COLO668 (cell line): Measurements from ENCODE around the gene DNPEP.
"Not testable (repeated sequence)": the region's sequence is repeated elsewhere in the genome, so short reads cannot be mapped to it uniquely, and the experiment has no call there.

Source experiments
- DNase-seq: peaks from one replicate; lab custom pipeline; 2025; ENCODE audit not compliant: unreplicated experiment; lab: John Stamatoyannopoulos, UW

Gene DNPEP

DNA sequence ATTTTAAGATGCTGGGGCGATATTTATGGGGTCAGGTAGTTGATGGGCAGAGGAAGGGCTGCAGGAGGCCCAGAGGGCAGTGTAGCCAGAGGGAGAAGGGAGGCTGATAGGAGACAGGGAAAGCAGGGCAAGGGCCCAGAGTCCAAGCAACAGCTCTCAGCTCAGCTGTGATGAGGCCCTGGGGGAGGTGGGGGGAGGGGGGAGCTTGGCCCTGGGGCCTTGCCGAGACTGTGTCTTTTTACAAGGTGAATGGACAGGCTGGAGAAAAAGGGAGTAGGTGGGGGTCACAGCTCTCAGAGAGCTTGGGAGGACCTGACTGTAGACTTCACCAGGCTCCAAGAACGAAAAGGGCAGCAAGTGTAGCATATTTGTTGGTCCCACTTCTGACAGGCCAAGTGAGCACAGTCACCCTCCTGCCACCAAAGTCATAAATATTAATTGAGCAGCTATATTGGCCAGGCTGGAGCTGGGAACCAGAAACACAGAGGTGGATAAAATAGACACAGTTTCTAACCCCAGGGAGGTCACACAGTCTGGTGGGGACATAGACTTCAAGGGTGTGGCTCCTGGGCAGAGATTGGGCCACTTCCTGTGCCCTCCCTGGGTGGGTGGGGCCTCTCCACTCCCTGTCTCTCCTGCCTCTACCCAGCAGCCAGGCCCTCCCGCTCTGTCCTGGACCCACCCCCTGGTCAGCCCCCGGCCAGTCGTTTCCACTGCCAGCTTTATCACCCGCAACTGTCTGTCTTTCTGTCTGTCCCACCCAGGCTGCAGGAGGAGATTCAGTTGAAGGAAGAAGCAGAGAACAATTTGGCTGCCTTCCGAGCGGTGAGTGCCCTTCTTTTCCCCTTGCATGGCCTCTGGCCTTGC lies 31.9 kb upstream of the DNPEP start:
- DNase-seq, result no peak

DNA sequence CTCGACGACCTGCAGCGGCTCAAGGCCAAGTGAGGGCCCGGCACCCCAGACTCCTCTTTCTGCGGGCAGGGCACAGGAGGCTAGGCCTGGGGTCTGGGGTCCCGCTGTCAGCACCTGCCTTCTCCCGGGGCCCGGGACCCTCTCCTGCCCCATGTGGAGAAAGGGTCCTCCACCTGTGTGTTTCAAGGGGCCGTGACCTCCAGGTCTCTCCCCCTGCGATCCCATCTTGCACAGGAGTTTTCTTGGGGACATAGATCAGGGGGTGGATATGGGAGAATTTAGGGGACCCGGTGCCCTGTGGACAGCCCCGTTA lies 31.3 kb upstream of the DNPEP start:
- no peak for DNase-seq

DNA sequence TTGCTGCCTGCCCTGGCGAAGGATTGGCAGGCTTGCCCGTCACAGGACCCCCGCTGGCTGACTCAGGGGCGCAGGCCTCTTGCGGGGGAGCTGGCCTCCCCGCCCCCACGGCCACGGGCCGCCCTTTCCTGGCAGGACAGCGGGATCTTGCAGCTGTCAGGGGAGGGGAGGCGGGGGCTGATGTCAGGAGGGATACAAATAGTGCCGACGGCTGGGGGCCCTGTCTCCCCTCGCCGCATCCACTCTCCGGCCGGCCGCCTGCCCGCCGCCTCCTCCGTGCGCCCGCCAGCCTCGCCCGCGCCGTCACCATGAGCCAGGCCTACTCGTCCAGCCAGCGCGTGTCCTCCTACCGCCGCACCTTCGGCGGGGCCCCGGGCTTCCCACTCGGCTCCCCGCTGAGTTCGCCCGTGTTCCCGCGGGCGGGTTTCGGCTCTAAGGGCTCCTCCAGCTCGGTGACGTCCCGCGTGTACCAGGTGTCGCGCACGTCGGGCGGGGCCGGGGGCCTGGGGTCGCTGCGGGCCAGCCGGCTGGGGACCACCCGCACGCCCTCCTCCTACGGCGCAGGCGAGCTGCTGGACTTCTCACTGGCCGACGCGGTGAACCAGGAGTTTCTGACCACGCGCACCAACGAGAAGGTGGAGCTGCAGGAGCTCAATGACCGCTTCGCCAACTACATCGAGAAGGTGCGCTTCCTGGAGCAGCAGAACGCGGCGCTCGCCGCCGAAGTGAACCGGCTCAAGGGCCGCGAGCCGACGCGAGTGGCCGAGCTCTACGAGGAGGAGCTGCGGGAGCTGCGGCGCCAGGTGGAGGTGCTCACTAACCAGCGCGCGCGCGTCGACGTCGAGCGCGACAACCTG lies 30.7 kb upstream of the DNPEP start, which contains the start of gene DES:
Gene DES (plus strand): TSS at position 223 of the 857 bp plus-strand sequence. CDS start 86 bp downstream, at position 309.
- peak; percentile 64 for DNase-seq

DNA sequence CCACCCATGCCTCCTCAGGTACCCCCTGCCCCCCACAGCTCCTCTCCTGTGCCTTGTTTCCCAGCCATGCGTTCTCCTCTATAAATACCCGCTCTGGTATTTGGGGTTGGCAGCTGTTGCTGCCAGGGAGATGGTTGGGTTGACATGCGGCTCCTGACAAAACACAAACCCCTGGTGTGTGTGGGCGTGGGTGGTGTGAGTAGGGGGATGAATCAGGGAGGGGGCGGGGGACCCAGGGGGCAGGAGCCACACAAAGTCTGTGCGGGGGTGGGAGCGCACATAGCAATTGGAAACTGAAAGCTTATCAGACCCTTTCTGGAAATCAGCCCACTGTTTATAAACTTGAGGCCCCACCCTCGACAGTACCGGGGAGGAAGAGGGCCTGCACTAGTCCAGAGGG lies 29.7 kb upstream of the DNPEP start:
- no peak for DNase-seq

DNA sequence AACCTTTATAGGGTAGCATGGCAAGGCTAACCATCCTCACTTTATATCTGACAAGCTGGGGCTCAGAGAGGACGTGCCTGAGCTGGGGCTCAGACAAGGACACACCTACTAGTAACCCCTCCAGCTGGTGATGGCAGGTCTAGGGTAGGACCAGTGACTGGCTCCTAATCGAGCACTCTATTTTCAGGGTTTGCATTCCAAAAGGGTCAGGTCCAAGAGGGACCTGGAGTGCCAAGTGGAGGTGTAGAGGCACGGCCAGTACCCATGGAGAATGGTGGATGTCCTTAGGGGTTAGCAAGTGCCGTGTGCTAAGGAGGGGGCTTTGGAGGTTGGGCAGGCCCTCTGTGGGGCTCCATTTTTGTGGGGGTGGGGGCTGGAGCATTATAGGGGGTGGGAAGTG lies 29.2 kb upstream of the DNPEP start:
- DNase-seq, result no peak

DNA sequence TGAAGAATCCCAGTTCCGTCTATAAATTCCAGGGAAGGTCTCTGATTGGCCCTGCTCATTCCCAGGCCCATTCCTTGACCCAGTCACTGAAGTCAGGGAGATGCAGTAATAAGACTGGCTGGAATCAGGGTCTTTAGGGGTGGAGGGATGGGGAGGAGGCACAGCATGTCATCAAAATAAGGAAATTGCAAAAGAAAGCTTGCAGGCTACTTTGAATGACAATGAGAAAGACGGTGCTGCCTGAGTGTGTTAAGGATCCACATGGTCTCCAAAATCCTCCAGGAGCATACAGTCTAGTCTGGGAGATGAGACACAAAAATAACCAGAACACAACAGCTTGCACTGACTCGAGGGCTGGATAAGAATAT lies 28.5 kb upstream of the DNPEP start:
- DNase-seq, result no peak

DNA sequence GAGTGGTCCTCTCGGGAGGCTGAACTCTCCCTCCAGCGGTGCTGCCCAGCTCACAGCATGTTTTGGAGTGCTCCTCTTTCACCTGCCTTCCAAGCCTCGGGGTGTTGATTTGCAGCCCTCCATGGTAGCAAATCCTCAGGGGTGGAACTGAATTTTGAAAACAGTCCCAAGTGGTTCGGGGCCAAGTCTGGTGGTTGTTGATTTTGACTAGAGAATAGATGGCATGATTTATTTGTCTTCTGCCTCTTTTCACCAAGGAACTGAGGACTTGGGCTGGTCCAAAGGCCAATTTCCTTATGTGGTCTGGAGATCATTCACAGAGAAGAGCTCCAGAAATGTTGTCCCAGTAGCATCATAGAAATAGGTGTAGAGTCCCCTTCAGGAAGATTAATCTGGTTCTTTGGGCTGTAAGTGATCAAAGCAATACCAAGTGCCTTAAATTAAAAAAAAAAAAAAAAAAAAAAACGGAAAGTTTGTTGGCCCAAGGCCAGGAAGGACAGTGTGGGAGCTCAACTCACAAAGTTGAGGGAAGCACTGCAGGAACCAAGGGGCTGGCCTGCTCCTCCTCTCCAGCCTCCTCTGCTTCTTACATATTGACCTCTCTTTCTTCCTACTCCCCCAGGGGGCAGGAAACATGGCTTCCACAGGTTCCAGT lies 28.0 kb upstream of the DNPEP start:
- no peak for DNase-seq

DNA sequence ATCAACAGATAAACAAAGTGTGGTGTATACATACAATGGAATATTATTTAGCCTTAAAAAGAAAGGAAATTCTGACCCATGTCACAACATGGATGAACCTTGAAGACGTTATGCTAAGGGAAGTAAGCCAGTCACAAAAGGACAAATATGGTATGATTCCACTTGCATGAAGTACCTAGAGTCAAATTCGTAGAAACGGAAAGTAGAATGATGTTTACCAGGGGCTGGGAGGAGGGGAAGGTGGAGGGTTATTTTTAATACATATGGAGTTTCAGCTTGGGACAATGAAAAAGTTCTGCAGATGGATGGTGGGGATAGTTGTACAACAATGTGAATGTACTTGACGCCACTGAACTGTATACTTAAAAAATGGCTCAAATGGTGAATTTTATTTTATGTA lies 27.1 kb upstream of the DNPEP start:
- no peak for DNase-seq

DNA sequence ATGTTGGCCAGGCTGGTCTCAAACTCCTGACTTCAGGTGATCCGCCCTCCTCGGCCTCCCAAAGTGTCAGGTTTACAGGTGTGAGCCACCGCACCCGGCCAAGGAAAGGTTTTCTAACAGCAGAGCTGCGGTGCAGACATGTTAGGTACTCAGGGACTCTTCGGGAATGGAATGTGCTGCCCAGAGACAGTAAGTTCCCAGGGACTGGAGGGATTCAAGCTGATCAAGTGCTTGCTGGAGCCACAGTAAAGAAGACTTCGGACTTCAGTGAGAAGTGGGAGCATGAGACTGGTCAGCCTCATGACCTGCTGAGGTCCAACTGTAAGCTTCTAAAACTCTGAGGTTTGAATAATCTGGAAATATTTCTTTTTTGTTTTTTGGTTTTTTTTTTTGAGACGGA lies 22.7 kb upstream of the DNPEP start:
- no peak for DNase-seq

DNA sequence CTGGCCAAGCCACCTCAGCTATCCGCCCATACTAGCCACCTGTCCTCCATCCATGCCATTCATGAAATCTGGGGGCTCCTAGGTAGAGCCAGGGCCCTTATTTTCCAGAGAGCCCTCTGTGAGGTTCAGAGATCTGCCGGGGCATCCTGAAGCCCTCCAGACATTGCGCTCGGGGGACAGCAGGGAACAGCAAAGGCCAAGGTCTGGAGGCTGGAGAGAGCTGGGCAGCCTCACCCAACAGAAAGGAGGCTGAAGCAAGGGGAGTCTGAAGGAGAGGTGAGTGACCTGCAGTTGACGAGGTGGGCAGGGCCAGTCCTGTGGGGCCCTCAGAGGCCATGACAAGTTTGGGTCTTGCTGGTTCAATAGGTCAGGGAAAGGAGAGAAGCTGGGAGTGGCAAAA lies 21.9 kb upstream of the DNPEP start:
- no peak for DNase-seq

DNA sequence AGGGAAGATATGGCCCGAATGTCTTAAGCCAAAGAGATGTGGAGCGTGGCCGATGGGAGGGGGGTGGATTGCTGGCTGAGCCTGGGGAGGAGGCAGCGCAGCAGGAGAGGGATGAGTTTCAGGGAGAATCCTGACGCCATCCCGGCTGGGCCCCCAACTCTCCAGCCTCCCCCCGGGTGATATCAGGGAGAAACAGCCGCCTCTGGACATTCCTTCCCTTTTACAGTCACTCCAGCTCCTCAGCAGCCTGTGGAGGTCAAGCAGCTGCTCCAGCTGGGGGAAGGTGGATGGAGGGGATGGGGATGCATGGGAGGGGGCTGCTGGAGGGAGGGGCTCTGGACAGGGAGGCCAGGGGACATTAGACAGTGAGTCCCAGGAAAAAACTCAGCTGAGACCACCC lies 20.9 kb upstream of the DNPEP start:
- no peak for DNase-seq

DNA sequence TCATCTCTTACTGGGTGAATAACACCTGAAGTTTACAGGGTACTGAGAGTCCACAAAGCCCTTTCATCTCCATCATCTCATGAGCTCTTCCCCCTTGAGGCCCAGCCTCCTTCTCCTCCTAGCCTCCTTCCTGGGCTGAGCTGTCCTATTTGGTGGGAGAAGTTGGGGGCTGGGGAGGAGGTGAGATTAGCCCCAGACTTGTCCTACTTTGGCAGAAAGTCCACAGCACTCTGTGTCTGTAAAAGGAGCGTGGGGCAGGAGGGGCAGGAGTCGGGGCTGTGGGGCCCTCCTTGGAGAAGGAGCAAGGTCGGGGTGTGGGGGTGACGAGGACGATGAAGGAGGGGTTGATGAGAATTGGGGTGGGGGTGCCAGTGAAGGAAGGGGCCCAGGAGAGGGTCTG lies 20.5 kb upstream of the DNPEP start:
- DNase-seq, result no peak

DNA sequence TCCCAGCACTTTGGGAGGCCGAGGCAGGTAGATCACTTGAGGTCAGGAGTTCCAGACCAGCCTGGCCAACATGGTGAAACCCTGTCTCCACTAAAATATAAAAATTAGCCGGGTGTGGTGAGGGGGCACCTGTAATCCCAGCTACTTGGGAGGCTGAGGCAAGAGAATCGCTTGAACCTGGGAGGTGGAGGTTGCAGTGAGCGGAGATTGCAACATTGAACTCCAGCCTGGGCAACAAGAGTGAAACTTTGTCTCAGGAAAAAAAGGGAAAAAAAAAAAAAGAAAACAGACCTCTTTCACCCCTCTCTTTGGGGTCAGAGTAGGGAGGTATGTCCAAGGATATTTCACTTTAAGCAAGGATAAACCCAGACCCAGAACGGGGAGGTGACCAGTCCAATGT lies 19.6 kb upstream of the DNPEP start:
- DNase-seq, result not testable (repeated sequence)

DNA sequence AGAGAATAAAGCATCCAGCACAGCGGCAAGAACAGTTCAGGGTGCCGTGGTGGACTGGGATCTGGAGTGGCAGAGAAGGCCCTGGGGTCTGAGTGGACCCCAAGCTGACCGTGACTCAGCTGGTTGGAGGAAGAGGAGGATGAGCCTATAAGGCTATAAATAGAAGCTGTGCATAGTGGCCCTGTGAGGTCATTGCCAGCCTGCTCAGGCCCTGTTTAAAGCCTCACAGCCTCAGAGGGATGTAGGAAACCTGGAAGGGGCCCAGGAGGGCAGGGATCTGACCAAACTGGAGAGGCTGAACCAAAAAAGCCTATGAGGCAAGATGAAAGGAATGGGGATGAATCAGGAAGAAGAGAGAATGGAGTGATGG lies 19.1 kb upstream of the DNPEP start:
- DNase-seq, result no peak

DNA sequence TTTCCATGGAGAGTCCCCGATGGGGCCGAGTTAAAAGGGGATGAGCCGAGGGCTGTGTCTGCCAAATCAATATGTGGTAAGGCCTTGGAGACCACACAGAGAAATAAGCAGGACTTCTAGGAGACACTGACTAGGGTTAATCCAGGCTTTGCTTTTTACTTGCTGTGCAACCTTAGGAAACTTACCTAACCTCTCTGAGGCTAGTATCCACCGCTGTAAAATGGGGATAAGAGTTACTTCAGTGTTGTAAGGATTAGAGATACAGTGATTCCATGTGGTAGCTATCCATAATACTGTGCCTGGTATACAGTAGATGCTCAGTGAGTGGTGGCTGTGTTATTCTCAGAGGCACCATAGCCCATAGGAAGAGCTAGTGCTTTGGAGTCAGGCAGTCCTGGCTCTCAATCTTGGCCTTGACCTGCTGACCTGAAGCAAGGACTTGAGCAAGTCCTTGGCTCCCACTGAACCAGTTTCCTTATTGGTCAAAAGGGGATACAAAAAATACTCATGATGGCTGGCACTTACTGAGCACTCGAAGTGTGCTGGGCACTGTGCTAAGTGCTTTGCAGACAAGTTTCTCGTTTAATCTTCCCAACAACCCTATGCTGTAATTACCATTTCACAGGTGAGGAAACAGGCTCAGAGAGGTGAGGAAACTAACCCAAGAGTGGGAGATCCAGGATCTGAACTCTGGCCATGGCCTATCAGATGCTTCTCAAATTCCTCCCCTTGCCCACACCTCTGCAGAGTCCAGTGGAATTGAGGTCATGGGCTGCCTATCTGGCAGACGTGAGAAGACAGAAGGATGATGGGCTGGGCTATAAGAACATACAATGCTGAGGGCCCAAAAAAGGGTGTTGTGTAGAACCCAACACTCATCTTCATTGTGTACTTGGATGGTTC lies 18.5 kb upstream of the DNPEP start:
- DNase-seq, result no peak

DNA sequence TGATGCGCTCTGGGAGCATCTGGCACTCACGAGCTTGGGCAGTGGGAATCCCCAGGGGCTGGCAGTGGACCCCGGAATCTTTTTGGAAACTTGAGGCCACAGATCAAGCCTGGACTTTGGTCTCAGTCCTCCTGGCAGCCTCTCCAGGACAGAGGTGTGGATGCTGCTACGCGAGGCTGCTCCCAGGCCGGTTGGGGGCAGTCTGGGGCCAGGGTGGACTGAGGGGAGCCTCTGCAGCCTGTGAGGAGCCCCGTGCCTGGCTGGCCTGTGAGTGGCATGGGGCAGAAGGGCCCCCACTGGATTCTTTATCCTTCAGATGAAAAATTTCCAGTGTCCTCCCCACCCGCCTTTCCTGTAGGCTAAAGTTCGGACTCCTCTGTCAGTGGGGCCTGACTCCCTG lies 17.7 kb upstream of the DNPEP start:
- DNase-seq, result no peak

DNA sequence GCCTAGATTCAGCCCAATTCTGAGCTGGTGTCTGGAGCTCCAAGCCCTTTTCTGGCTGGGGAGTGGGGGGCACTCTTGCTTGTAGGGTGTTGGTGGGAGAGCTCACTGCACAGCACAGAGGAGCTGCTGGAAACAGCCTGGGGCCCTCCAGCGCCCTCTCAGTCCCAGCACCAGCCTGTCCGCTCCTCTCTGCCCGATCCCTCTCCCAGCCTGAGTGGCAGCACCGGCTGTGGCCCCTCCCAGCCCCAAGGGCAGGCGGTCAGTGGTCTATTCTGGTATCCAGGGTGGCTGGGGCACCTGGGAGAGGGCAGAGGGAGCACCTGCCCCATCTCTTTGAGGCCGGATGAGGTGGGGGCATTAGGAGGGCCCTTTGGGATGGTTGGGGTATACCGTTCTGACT lies 17.2 kb upstream of the DNPEP start:
- no peak for DNase-seq

DNA sequence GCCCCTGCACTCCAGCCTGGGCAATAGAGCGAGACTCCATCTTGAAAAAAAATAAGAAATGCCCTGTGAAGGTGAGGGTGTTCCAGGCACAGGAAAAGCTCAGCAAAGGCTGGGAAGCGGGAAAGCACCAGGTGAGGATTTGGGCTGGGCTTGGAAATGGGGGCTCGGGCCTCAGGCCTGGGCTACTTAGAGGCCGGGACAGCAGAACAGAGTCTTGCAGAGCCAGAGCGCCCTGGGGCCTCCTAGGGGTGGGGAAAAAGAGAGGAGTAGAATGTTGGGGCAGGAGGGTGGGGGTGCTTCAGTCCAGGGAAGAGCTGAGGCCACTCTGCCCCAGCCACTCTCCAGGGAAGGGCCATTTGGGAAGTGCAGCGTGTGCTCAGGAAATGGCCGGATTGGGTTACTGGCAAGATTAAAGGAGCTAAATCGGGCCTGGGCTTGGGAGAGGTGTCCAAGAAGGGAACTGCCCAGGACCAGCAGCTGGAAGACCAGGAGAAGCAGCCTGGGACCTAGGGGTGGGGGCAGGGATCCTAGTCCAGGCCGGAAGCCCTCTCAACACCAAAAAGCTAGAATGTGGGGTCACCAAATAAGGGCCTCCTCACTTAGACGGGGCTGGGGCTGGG lies 16.7 kb upstream of the DNPEP start:
- DNase-seq, result no peak

DNA sequence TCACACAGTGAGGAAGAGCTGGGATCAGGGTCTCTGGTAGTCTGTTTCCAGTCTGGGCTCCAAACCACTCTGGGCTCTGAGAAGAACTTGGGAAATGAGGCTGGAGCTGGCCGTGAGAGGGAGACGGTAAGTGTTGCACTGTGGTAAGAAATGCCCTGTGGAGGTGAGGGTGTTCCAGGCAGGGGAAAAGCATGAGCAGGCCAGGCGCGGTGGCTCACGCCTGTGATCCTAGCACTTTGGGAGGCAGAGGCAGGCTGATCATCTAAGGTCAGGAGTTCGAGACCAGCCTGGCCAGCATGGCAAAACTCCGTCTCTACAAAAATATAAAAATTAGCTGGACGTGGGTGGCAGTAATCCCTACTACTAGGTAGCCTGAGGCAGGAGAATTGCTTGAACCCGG lies 16.1 kb upstream of the DNPEP start:
- no peak for DNase-seq

DNA sequence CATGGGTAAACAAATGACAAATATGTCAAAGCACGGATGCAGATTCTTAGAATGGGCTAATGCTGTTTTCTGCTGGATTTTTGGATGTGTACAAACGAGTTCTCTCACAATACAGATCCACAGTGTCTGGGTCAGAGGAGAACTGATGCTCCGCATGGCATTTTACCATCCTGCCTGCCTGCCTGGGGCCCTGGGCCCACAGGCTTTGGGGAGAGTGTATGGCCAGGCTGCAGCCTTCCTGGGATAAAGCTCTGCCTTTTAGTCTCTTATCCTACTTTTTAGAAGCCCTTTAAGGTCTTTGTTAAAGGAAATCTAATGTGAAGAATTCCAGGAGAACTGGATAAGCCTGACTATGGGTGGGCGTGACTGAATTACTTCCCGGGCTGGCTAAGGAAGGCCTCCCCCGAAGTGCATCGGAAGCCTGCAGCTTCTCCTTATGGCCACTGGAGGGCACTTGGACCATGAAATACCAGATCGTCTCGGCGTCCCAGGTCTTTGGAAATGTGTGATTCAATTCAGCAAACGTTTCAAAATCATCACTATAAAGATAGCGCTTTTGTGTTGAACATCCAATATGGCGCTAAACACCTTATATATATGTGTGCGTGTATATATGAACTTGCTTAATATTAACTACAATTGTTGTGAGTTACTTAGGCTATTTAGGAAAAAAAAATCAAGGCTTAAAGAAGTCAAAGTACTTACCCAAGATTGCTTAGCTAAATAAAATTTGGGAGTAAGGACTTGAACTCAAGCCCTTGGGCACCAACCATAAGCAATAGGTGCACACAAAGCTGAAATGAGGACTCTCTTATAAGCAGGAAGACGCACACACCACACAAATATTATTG lies 15.2 kb upstream of the DNPEP start:
- DNase-seq, result peak; percentile 56
